Hematopoietic multipotent progenitor cell treated with erythropoietin and hydrocortisone succinate and interleukin-3 and kit ligand, for 17 days (in vitro differentiated cells): Measurements from ENCODE around the gene CALML5.

Source experiments
- DNase-seq: peaks from one replicate; pipeline ENCODE4 v3.0.0-alpha.2; 2015; ENCODE audit warnings: low spot score

Gene CALML5

GRCh38 chr10:5462841-5463293 is 36.5 kb downstream of the CALML5 start:
- no peak for DNase-seq

- no peak for DNase-seq
Measured at GRCh38 chr10:5461914-5462840, 37.2 kb downstream of the CALML5 start.

- DNase-seq: no peak
Measured at GRCh38 chr10:5461203-5461588, 38.2 kb downstream of the CALML5 start.

- no peak for DNase-seq
Measured at GRCh38 chr10:5460468-5461202, 38.7 kb downstream of the CALML5 start.

GRCh38 chr10:5458949-5459747 is 40.2 kb downstream of the CALML5 start:
- no peak for DNase-seq

GRCh38 chr10:5458425-5458824 is 40.9 kb downstream of the CALML5 start:
- DNase-seq: no peak

- no peak for DNase-seq
Measured at GRCh38 chr10:5457741-5458140, 41.6 kb downstream of the CALML5 start.

- no peak for DNase-seq
Measured at GRCh38 chr10:5456563-5456962, 42.8 kb downstream of the CALML5 start.

GRCh38 chr10:5453749-5454489 is 45.5 kb downstream of the CALML5 start:
- no peak for DNase-seq

GRCh38 chr10:5450605-5451384 is 48.6 kb downstream of the CALML5 start:
- no peak for DNase-seq

GRCh38 chr10:5449823-5450222 is 49.5 kb downstream of the CALML5 start:
- DNase-seq: no peak

GRCh38 chr10:5449227-5449626 is 50.1 kb downstream of the CALML5 start:
- DNase-seq: no peak
